KG1 (cell line): ENCODE results near the gene ISOC1.

Experiments
- DNase-seq: peaks from one replicate; lab custom pipeline; 2025; lab: John Stamatoyannopoulos, UW

ISOC1 gene

GRCh38 chr5:129125819-129126218 is 31.3 kb downstream of the ISOC1 start:
- no peak for DNase-seq

DNA sequence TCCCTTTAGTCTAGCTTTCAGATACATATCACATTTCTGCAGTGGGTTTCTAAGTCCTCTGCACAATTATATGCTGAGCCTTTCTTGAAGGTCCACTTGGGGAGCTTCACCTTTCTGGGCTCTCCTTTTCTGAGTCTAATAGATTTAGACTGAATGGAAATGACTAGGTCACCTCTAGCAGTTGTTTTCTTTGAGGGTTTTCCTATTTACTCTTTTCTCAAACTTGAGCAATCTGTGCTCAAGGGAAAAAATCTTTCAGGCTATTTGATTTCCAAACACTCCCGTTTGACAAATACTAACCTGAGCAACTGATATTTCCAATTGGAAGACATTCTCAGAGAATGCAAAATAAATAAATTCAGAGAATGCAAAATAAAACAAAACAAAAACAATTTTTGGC is 39.0 kb downstream of the ISOC1 start:
- DNase-seq = no peak

DNA sequence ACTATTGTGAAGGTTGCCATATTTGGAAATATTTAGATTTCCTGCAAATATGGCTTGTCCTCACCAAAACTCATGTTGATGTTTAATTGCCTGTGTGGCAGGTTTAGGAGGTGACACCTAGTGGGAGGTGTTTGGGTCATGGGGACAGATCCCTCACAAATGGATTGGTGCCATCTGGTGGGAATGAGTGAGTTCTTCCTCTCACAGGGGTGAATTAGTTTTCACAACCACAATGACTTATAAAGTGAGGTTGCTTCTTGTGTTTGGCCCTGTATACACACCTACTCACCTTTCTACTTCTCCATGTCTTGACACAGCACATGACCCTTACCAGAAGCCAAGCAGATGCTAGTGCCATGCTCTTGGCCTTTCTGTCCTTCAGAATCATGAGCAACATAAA is 41.1 kb downstream of the ISOC1 start:
- DNase-seq = no peak

GRCh38 chr5:129137637-129138036 is 43.1 kb downstream of the ISOC1 start:
- DNase-seq = no peak

GRCh38 chr5:129141078-129141477 is 46.5 kb downstream of the ISOC1 start:
- DNase-seq = no peak

DNA sequence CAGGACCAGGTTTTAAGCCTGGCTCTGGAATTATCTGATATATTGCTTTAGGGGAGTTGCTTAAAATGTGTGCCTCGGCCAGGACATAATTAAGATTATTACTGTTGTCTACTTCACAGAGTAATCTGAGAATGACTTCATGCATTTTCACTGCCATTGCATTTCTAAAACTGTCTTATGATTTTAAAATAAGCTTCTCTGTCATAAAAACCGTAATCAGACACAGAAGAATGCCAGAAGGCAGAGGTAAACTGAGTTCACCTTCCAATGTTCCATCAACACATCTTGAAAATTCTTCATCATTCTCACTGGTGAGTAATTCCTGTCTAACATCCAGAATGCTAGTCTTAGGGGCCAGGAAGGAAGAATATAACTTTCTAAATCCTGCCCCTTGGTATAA is 47.1 kb downstream of the ISOC1 start:
- no peak for DNase-seq

DNA sequence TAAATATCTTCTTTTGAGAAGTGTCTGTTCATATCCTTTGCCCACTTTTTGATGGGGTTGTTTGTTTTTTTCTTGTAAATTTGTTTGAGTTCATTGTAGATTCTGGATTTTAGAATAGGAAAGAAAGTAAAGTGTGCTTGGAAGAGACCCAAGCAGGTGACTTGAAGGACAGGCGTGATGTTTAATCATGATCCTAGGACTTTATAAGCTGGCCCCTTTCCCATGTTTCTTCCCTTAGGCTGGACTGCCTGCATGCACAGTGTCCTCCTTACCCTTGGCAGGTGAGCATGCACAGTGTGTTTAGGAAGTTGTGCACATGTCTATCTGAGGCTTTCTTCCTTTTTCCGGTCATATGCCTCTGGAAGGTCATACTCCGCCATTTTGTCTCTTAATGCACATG is 61.3 kb downstream of the ISOC1 start:
- DNase-seq = no peak

DNA sequence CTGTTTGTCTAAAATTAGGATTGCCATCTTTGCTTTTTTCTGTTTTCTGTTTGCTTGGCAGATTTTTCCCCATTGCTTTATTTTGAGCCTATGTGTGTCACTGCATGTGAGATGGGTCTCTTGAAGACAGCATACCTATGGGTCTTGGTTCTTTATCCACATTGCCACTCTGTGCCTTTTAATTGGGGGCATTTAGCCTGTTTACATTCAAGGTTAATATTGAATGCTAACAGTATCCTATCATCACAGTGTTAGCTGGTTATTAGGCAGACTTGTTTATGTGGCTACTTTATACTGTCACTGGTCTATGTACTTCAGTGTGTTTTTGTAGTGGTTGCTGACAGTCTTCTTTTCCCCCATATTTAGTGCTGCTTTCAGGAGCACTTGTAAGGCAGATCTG is 67.3 kb downstream of the ISOC1 start:
- no peak for DNase-seq
